RWPE2 (cell line): Measurements from ENCODE around the gene CALR.

Experiments used
- ATAC-seq: fragments of 200-7000 bp; cut with Tn5 transposase; 3 replicates; pipeline ENCODE4 v1.9.1; 2021; ENCODE audit warnings: low read depth
- DNase-seq: peaks from one replicate; pipeline ENCODE4 v3.0.0-alpha.2; 2020; ENCODE audit warnings: low spot score
- H3K27ac ChIP-seq: fragments of 450-650 bp; 2 replicates; pipeline ENCODE4 v1.5.1; 2017; ENCODE audit warnings: mild to moderate bottlenecking; ENCODE audit not compliant: poor library complexity, severe bottlenecking
- H3K27me3 ChIP-seq: fragments of 250-450 bp; sonication (Bioruptor Pico); 2 replicates; pipeline ENCODE4 v1.5.1; 2021; ENCODE audit warnings: mild to moderate bottlenecking, moderate library complexity; ENCODE audit not compliant: insufficient read depth, poor library complexity, severe bottlenecking
- H3K36me3 ChIP-seq: fragments of 250-450 bp; sonication (Bioruptor Pico); 2 replicates; pipeline ENCODE4 v1.5.1; 2020; ENCODE audit warnings: low read depth, mild to moderate bottlenecking, moderate library complexity
- H3K4me1 ChIP-seq: fragments of 250-450 bp; sonication (Bioruptor Pico); 2 replicates; pipeline ENCODE4 v1.5.1; 2021; ENCODE audit warnings: mild to moderate bottlenecking, moderate library complexity; ENCODE audit not compliant: insufficient read depth, poor library complexity, severe bottlenecking
- H3K4me3 ChIP-seq: fragments of 250-450 bp; sonication (Bioruptor Pico); 2 replicates; pipeline ENCODE4 v1.5.1; 2021; ENCODE audit warnings: mild to moderate bottlenecking, moderate library complexity; ENCODE audit not compliant: severe bottlenecking
- H3K9me3 ChIP-seq: fragments of 250-450 bp; sonication (Bioruptor Pico); 2 replicates; pipeline ENCODE4 v1.5.1; 2021; ENCODE audit warnings: mild to moderate bottlenecking, moderate library complexity; ENCODE audit not compliant: severe bottlenecking
- CTCF ChIP-seq: fragments of 450-650 bp; IDR thresholded peaks from one replicate; pipeline ENCODE4 v1.5.1; 2017; ENCODE audit warnings: mild to moderate bottlenecking, moderate library complexity; ENCODE audit not compliant: poor library complexity, severe bottlenecking

Gene CALR

GRCh38 chr19:12924621-12925310 is 13.6 kb upstream of the CALR start:
- no peaks in the 10 kb centered on the region for H3K9me3 ChIP-seq
- H3K4me1 ChIP-seq: no peaks in the 10 kb centered on the region
- peaks cover 68% of the 10 kb centered on the region for H3K36me3 ChIP-seq
- TF ChIP-seq CTCF: no peak
- ATAC-seq (no peak), DNase-seq (no peak)
- H3K4me3 ChIP-seq: no peak overlapping the region
- H3K27me3 ChIP-seq: no peaks in the 10 kb centered on the region
- H3K27ac ChIP-seq: no peak overlapping the region

GRCh38 chr19:12930002-12930645 is 8.3 kb upstream of the CALR start:
- Histone ChIP-seq H3K4me1 (peaks cover 2% of the 10 kb centered on the region), H3K27ac (no peak overlapping the region), H3K9me3 (no peaks in the 10 kb centered on the region), H3K36me3 (peaks cover 62% of the 10 kb centered on the region), H3K27me3 (no peaks in the 10 kb centered on the region), H3K4me3 (no peak overlapping the region)
- no peak for TF ChIP-seq CTCF
- ATAC-seq (no peak), DNase-seq (no peak)

DNA sequence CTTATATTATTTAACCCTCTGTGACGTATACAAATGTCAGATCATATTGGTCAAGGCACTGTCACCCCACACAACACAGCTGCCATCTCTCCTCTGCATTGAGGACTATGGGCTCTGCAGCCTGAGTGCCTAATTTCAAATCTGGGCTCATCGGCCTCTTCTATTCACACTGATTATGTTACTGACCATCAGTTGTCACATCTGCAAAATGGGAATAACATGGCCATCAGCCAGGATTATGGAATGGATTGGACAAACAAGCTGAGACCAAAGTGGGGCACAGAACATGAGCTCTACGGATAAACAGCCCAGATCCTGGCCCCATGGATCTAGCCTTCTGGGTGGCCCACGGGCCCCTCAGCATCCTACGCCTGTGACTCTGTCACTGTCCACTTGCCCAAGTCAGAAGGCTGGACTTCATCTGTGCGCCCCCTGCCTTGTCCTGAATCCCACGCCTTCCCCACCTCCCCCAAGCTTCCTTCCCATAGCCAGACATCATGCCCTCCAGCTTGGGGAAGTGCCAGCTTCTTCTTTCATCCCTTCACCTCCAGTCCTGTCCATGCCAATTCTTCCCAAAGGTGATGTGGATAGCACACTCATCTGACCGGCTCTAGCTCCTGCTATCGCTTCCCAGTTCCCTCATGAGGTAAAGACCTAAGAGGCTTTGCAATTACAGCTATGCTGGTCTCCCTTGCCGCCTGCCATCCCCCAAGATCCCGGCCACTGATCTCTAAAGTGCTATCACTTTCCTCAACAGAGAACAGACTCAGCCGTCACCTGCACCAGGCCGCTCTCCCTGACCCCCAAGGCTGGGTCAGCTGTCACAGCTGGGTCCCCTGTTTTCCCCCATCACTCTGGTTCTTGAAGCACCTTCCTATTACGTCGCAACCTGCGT is 5.8 kb upstream of the CALR start:
- Histone ChIP-seq H3K4me3 (peak overlapping the region; percentile 93), H3K27ac (peak overlapping the region; percentile 47), H3K36me3 (peaks cover 40% of the 10 kb centered on the region), H3K27me3 (no peaks in the 10 kb centered on the region), H3K4me1 (peaks cover 2% of the 10 kb centered on the region), H3K9me3 (no peaks in the 10 kb centered on the region)
- TF ChIP-seq CTCF: no peak
- DNase-seq: no peak
- ATAC-seq: no peak

DNA sequence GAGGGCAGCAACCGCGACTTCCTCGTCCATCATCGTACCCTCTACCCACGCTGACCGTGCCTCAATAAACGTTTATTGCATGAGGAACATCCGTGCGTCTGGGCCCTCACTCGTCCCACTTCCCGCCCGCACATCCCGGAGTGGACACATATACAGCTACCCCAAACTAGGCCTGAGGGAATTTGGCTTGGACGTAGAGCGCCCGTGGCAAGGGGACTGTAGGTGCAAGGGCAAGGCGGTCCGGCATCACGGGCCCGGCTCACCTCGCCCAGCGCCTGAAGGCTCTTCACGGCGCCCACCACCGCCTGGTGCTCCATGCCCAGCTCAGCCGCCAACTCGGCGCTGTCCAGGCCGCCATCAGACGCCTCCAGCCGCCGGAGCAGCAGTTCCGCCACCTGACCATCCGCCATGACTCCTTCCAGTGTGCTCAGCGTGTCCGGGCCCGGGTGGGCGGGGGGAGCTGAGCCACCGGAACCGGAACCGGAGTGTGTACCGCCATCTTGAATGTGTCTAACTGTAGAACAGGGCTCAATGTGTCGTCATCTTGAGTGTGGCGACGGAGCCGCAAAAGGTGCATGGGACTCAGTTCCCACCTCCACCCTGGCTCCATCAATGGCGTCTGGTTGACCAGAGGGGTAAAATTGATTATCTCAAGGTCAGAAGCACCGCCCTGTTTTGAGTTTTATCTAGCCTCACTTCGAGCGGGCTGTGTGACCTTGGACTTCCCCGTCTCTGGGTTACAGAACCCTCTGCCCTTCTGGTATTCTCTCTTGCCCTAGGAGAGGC is 4.9 kb upstream of the CALR start, which contains the start of gene FARSA:
TSS of gene FARSA (minus strand) at position 425 of the 786 bp plus-strand sequence. CDS start at position 410, 15 bp downstream.
- TF ChIP-seq CTCF: no peak
- Histone ChIP-seq H3K27ac (peak within 1 kb of the TSS; percentile 47), H3K4me3 (peak within 1 kb of the TSS; percentile 93), H3K9me3 (no peaks in the 10 kb centered on the region), H3K36me3 (peaks cover 34% of the 10 kb centered on the region), H3K4me1 (peaks cover 2% of the 10 kb centered on the region), H3K27me3 (no peaks in the 10 kb centered on the region)
- ATAC-seq: peak; percentile 77
- DNase-seq: peak; percentile 86
